ENCODE results near the gene ZC3H7B. TPM values are rescaled to one million over a fixed set of nuclear protein-coding genes. Genes with fewer than 3 reads are reported as not detected.

ZC3H7B gene
- total and polyA plus RNA-seq, 3 experiments from 2014 or later: 1.5 to 59.9 (median 58.9) TPM

DNA sequence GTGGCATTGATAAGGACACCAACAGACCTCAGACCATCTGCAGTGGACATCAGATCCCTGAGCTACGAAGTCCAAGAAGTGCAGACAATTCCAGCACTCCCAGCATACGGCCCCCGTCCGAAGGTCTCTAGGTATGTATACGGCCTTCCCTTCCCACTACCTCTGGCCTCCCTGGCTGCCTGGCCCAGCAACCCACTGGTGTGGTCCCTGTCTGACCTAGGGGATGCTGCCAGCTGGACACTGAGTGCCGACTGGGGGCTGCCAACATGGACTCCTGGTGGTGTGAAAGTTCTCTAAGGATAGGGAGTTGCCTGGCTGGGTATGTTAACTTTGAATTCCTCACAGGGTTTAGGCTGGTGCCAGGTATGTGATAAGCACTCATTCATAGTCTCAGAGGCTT lies 62.9 kb downstream of the ZC3H7B start:
- H3K27me3 ChIP-seq (ENCODE audit: insufficient read depth, low read length, poor library complexity, severe bottlenecking): no peaks in the 10 kb centered on the region
- ChIA-PET CTCF (no interaction called here), POLR2A (interaction anchor here (0.7 kb wide), 1 partner anchor 62 kb away, joined by 8 read pairs; no protein-coding TSS in a partner anchor)
- Mint-ChIP-seq H3K4me3 (no peak overlapping the region), H3K27ac (no peak overlapping the region), H3K36me3 (no peaks in the 10 kb centered on the region), H3K27me3 (no peaks in the 10 kb centered on the region), H3K9me3 (no peaks in the 10 kb centered on the region), H3K4me1 (peaks cover 0 to 7% (median 0%) of the 10 kb centered on the region in 3 donors)
- H3K36me3 ChIP-seq (ENCODE audit: insufficient read depth, low read length): no peaks in the 10 kb centered on the region
- no peak for DNase-seq
- H3K4me1 ChIP-seq (ENCODE audit: insufficient read depth, low read length): peaks cover 4% of the 10 kb centered on the region
- H3K4me3 ChIP-seq (ENCODE audit: low read length): no peak overlapping the region
- no peak overlapping the region for H3K27ac ChIP-seq (ENCODE audit: low read depth, low read length)
- no peaks in the 10 kb centered on the region for H3K9me3 ChIP-seq (ENCODE audit: low read length)

DNA sequence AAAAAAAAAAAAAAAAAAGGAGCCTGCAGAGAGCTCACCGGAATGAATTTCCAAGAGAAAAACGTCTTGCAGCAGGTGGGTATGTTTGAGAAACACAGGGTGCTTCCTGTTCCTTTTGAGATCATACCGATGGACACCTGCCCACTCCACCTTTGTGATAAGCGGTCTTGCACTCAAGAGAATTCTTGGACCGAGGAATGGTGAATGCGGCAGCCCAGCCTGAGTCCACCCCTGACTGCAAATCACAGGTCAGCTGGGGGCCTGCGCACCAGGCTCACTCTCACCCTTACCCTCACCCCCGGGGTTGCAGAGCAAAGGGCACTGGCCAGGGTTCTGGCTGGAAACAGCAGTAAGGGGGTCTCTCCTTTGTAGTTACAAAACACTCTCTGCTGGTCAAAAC lies 63.6 kb downstream of the ZC3H7B start:
- DNase-seq: no peak
- ChIA-PET CTCF (interaction anchor here (0.9 kb wide), 1 partner anchor 16 kb away, joined by 4 read pairs; the partner anchor contains the start of gene TEF), POLR2A (no interaction called here)

DNA sequence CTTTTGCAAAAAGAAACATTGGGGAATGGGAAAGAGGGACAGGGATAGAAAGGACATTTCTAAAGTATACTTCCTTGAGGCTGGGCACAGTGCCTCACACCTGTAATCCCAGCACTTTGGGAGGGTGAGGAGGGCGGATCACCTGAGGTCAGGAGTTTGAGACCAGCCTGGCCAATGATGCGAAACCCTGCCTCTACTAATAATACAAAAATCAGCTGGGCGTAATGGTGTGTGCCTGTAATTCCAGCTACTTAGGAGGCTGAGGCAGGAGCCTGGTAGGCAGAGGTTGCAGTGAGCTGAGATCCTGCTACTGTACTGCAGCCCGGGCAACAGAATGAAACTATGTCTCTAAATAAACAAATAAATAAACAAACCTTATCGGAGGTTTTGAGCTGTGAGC lies 64.1 kb downstream of the ZC3H7B start:
- Mint-ChIP-seq H3K36me3 (no peaks in the 10 kb centered on the region), H3K27ac (peak overlapping the region in 2 of 8 donors; percentile 41 to 74), H3K4me1 (peaks cover 0 to 7% (median 0%) of the 10 kb centered on the region in 3 donors), H3K27me3 (no peaks in the 10 kb centered on the region), H3K9me3 (no peaks in the 10 kb centered on the region), H3K4me3 (no peak overlapping the region)
- H3K4me3 ChIP-seq (ENCODE audit: low read length): no peak overlapping the region
- no peak overlapping the region for H3K27ac ChIP-seq (ENCODE audit: low read depth, low read length)
- peaks cover 4% of the 10 kb centered on the region for H3K4me1 ChIP-seq (ENCODE audit: insufficient read depth, low read length)
- no peaks in the 10 kb centered on the region for H3K27me3 ChIP-seq (ENCODE audit: insufficient read depth, low read length, poor library complexity, severe bottlenecking)
- DNase-seq: no peak
- H3K36me3 ChIP-seq (ENCODE audit: insufficient read depth, low read length): no peaks in the 10 kb centered on the region
- POLR2A ChIA-PET: no interaction called here
- H3K9me3 ChIP-seq (ENCODE audit: low read length): no peaks in the 10 kb centered on the region
- CTCF ChIA-PET: interaction anchor here (0.9 to 1.0 kb wide), 2 partner anchors 16 to 38 kb away, joined by 4 read pairs; partner anchors contain the start of gene TEF

More for the DNA sequence above, 63.6 kb downstream of the ZC3H7B start:
- H3K27me3 Mint-ChIP-seq: no peaks in the 10 kb centered on the region
- no peak overlapping the region for H3K4me3 Mint-ChIP-seq
- Histone ChIP-seq H3K4me1 (ENCODE audit: insufficient read depth, low read length) (peaks cover 4% of the 10 kb centered on the region), H3K9me3 (ENCODE audit: low read length) (no peaks in the 10 kb centered on the region), H3K4me3 (ENCODE audit: low read length) (no peak overlapping the region), H3K36me3 (ENCODE audit: insufficient read depth, low read length) (no peaks in the 10 kb centered on the region), H3K27ac (ENCODE audit: low read depth, low read length) (no peak overlapping the region), H3K27me3 (ENCODE audit: insufficient read depth, low read length, poor library complexity, severe bottlenecking) (no peaks in the 10 kb centered on the region)
- no peaks in the 10 kb centered on the region for H3K9me3 Mint-ChIP-seq
- peaks cover 0 to 7% (median 0%) of the 10 kb centered on the region in 3 donors for H3K4me1 Mint-ChIP-seq
- peak overlapping the region in 1 of 8 donors; percentile 74 for H3K27ac Mint-ChIP-seq
- H3K36me3 Mint-ChIP-seq: no peaks in the 10 kb centered on the region

DNA sequence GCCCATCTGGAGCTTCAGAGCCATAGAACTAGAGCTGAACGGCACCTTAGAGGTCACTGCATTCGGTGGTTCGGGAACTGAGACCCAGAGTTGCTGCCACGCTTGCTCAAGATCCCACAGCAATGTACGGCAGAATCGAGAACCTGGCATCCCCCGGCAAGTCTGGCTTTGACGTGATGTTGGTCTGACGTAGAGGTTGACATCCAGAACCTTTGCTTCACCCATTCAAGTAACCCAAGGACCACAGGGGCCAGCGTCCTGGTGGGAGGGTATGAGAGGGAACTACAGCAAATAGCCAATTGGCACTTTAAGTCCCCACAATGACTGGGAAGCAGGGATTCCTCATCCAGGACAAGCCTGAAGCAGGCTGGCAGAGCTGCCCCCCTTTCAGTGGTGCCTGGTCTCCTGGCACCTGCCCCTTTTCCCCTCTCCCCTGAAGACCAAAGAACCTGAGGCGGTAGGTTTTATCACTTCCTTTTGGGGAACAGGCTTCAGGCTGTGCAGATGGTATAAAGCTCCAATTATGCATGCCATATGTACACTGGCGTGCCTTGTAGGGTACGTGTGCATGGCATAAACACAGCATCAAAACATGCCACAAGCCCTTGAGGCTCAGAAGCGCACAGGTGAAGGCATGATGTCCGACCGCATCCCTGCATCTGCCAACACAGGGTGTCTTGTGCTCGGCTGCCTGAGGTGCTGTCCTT lies 65.2 kb downstream of the ZC3H7B start:
- CTCF ChIA-PET: interaction anchor here (1.0 to 2.0 kb wide), 2 partner anchors 9 to 37 kb away, joined by 4 read pairs; no protein-coding TSS in a partner anchor
- POLR2A ChIA-PET: no interaction called here
- H3K4me3 Mint-ChIP-seq: no peak overlapping the region
- H3K27ac Mint-ChIP-seq: no peak overlapping the region
- Histone ChIP-seq H3K4me1 (ENCODE audit: insufficient read depth, low read length) (peaks cover 4% of the 10 kb centered on the region), H3K27ac (ENCODE audit: low read depth, low read length) (no peak overlapping the region), H3K4me3 (ENCODE audit: low read length) (no peak overlapping the region), H3K9me3 (ENCODE audit: low read length) (no peaks in the 10 kb centered on the region), H3K36me3 (ENCODE audit: insufficient read depth, low read length) (no peaks in the 10 kb centered on the region), H3K27me3 (ENCODE audit: insufficient read depth, low read length, poor library complexity, severe bottlenecking) (no peaks in the 10 kb centered on the region)
- peaks cover 0 to 7% (median 0%) of the 10 kb centered on the region in 3 donors for H3K4me1 Mint-ChIP-seq
- DNase-seq: no peak
- H3K9me3 Mint-ChIP-seq: no peaks in the 10 kb centered on the region
- no peaks in the 10 kb centered on the region for H3K36me3 Mint-ChIP-seq
- H3K27me3 Mint-ChIP-seq: peaks cover 0 to 2% of the 10 kb centered on the region in 2 donors

DNA sequence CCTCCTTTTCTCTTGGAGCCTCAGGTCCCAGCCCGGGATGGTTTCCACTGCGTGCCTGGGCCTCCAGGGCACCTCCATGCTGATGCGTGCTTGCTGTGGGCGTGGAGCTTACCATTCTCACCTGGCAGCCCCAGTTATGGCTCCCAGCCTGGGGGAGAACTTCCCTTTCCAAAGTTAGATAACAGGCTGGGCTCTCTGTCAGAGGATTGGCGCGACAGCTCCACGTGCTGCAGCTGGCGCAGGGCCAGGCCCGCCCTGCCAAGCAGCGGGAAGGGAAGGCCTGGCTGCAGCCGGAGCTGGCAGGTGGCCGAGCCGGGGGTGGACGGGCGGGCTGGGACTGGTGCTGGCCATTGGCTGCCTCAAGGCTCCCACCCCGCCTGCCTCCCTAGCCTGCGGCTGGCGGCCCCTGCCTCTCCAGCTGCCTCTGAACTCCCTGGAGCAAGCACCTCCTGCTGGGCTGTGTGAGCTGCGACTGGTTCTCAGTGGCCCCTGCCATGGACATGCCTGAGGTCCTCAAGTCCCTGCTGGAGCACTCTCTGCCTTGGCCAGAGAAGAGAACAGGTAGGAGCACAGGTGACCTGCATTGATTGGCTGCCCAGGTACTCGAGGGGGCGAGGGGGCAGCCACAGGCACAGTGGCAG lies 65.8 kb downstream of the ZC3H7B start:
- no peaks in the 10 kb centered on the region for H3K36me3 Mint-ChIP-seq
- DNase-seq: peak in 1 of 5 donors; percentile 13
- no peak overlapping the region for H3K4me3 Mint-ChIP-seq
- no peaks in the 10 kb centered on the region for H3K9me3 ChIP-seq (ENCODE audit: low read length)
- no peak overlapping the region for H3K27ac Mint-ChIP-seq
- H3K4me1 ChIP-seq (ENCODE audit: insufficient read depth, low read length): peaks cover 4% of the 10 kb centered on the region
- H3K4me1 Mint-ChIP-seq: peaks cover 0 to 7% (median 0%) of the 10 kb centered on the region in 3 donors
- H3K4me3 ChIP-seq (ENCODE audit: low read length): no peak overlapping the region
- H3K27ac ChIP-seq (ENCODE audit: low read depth, low read length): no peak overlapping the region
- no peaks in the 10 kb centered on the region for H3K9me3 Mint-ChIP-seq
- peaks cover 0 to 2% of the 10 kb centered on the region in 2 donors for H3K27me3 Mint-ChIP-seq
- POLR2A ChIA-PET: interaction anchor here (0.5 kb wide), 1 partner anchor 133 kb away, joined by 3 read pairs; no protein-coding TSS in a partner anchor
- no peaks in the 10 kb centered on the region for H3K27me3 ChIP-seq (ENCODE audit: insufficient read depth, low read length, poor library complexity, severe bottlenecking)
- CTCF ChIA-PET: interaction anchor here (2.0 kb wide), 1 partner anchor 9 kb away, joined by 4 read pairs; no protein-coding TSS in a partner anchor
- no peaks in the 10 kb centered on the region for H3K36me3 ChIP-seq (ENCODE audit: insufficient read depth, low read length)

DNA sequence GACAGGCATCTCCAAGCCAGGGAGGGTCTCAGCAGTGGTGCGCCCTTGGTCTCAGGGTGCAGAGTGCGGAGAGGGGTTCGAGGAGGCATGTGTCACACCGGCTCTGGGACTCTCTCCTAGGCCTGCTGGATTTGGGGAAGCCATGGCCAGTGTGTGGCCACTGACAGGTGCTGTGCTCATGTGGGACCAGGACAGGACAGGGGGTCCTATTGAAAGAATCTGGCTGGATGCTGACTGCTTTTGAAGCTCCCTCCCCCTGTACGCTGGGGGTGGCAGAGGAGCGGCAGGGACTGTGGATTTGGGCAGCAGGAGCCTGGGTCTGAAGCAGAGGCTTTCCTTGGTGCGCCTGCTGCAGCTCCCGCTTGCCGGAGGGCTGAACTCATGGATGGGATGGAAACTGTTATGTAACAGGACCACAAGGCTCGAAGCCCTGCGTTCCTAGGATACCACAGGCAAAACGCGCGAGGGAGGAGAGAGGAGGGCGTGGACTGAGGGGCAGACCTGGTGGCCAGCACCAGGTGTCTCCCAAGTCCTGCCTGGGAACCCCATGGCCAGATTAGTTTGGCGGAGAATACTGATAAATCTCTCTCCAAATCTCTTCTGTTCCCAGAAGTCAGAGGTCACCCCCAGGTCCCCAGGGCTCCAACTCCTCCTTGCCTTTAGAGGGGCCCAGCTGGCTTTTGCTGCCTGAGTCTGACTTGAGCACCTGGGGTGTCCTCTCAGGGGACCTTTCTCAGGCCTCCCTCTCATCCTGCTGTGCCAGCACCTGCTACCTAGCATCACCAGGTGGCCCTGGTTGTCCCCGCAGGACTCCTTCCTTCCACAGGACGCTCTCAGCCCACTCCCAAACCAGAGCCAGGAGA lies 66.6 kb downstream of the ZC3H7B start:
- Histone ChIP-seq H3K27me3 (ENCODE audit: insufficient read depth, low read length, poor library complexity, severe bottlenecking) (no peaks in the 10 kb centered on the region), H3K4me1 (ENCODE audit: insufficient read depth, low read length) (peaks cover 4% of the 10 kb centered on the region), H3K36me3 (ENCODE audit: insufficient read depth, low read length) (no peaks in the 10 kb centered on the region), H3K4me3 (ENCODE audit: low read length) (no peak overlapping the region), H3K9me3 (ENCODE audit: low read length) (no peaks in the 10 kb centered on the region), H3K27ac (ENCODE audit: low read depth, low read length) (no peak overlapping the region)
- POLR2A ChIA-PET: interaction anchor here (0.5 kb wide), 1 partner anchor 134 kb away, joined by 3 read pairs; no protein-coding TSS in a partner anchor
- no peaks in the 10 kb centered on the region for H3K36me3 Mint-ChIP-seq
- peaks cover 0 to 7% (median 0%) of the 10 kb centered on the region in 3 donors for H3K4me1 Mint-ChIP-seq
- CTCF ChIA-PET: interaction anchor here (0.9 to 2.0 kb wide), 2 partner anchors 10 to 237 kb away, joined by 3 to 4 read pairs; no protein-coding TSS in a partner anchor
- DNase-seq: no peak
- H3K9me3 Mint-ChIP-seq: no peaks in the 10 kb centered on the region
- peaks cover 0 to 2% of the 10 kb centered on the region in 2 donors for H3K27me3 Mint-ChIP-seq
- H3K27ac Mint-ChIP-seq: peak overlapping the region in 1 of 8 donors; percentile 66
- H3K4me3 Mint-ChIP-seq: no peak overlapping the region

DNA sequence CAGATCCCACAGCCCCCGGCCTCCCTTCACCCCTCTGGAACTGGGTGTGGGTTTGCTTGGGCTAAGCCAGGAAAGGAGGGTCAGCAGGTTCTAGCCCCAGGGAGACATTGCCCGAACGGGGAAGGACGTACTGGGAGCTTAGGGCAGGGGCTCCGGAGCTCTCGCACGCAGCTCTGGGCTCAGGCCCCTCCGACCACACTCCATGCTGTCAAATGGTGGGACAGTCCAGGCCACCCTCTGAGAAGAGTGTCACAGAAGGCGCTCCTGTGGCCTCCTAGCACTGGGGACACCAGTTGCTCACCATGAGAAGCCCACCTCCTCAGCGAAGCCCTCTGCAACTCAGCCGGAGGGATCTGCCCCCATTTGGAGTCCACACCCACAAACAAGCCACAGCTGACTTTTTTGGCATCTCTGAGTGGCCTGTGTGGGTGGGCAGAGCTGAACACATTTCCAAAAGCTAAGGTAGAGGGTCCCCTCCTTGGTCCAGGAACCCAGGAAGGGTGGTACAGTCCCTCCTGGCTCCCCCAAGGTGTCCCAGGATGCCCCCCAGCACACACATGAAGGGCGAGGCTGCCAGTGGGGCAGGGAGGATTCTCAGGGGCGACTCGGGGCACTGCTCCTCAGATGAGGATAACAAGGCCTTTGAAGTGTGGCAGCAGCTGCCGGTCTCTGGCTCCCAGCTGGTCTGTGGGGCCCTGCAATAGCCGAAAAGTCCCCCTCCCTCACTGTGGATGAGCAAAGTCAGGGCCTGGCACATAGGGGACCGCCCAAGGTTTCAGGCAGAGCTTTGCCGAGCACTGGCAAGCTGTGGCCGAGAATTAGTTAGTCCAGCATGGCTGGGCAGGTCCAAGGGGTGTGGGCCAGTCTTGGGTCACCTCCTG lies 67.5 kb downstream of the ZC3H7B start:
- no peak for DNase-seq
- no peak overlapping the region for H3K27ac ChIP-seq (ENCODE audit: low read depth, low read length)
- no peaks in the 10 kb centered on the region for H3K9me3 ChIP-seq (ENCODE audit: low read length)
- no peaks in the 10 kb centered on the region for H3K27me3 ChIP-seq (ENCODE audit: insufficient read depth, low read length, poor library complexity, severe bottlenecking)
- H3K36me3 Mint-ChIP-seq: no peaks in the 10 kb centered on the region
- peaks cover 4% of the 10 kb centered on the region for H3K4me1 ChIP-seq (ENCODE audit: insufficient read depth, low read length)
- CTCF ChIA-PET: interaction anchor here (0.9 kb wide), 1 partner anchor 238 kb away, joined by 3 read pairs; no protein-coding TSS in a partner anchor
- POLR2A ChIA-PET: interaction anchor here (0.6 kb wide), 1 partner anchor 318 kb away, joined by 5 read pairs; no protein-coding TSS in a partner anchor
- H3K27me3 Mint-ChIP-seq: peaks cover 0 to 2% of the 10 kb centered on the region in 2 donors
- no peak overlapping the region for H3K4me3 ChIP-seq (ENCODE audit: low read length)
- no peak overlapping the region for H3K27ac Mint-ChIP-seq
- H3K4me1 Mint-ChIP-seq: peaks cover 0 to 7% (median 0%) of the 10 kb centered on the region in 3 donors
- H3K36me3 ChIP-seq (ENCODE audit: insufficient read depth, low read length): no peaks in the 10 kb centered on the region
- no peak overlapping the region for H3K4me3 Mint-ChIP-seq
- H3K9me3 Mint-ChIP-seq: no peaks in the 10 kb centered on the region
